B cell (primary cell): ENCODE measurements around the gene ZNF358. TPM values are rescaled to one million over a fixed set of nuclear protein-coding genes. Genes with fewer than 3 reads are reported as not detected.

Experiments
- ATAC-seq: fragments of 200-7000 bp; cut with Tn5 transposase; one replicate; pipeline ENCODE4 v1.10.0; 2021; ENCODE audit warnings: low read depth, mild to moderate bottlenecking, moderate number of reproducible peaks, moderate library complexity
- CTCF ChIA-PET: fragments of 350-600 bp; sonication (Branson Sonifier 250); formaldehyde crosslinking; loops from one replicate; lab custom pipeline; 2021; ENCODE audit warnings: antibody characterized with exemption, inconsistent platforms; lab: Charles Lee
- POLR2A ChIA-PET: fragments of 350-600 bp; sonication (Branson Sonifier 250); formaldehyde crosslinking; loops from one replicate; lab custom pipeline; 2021; ENCODE audit warnings: antibody characterized with exemption; lab: Charles Lee
- DNase-seq: peaks from one replicate; pipeline ENCODE4 v3.0.0; 2013
- H2AFZ ChIP-seq: 2 replicates; pipeline ENCODE4 v1.6.1; 2012; ENCODE audit warnings: mild to moderate bottlenecking, low read depth, low read length; ENCODE audit not compliant: insufficient read depth, poor library complexity, severe bottlenecking
- H3K27ac ChIP-seq, 2 donors: 1 replicate in 1 of 2; 2 replicates in 1 of 2; pipeline ENCODE4 v1.5.1; 2012 to 2013; ENCODE audit warnings: low read length in 2 of 2, mild to moderate bottlenecking in 2 of 2, moderate library complexity in 1 of 2
- H3K27me3 ChIP-seq, 4 experiments: fragments of 200-600 bp in 1 of 4; sonication (generic) in 1 of 4; replicated peaks in 1 of 4; 1 replicate in 2 of 4; 2 replicates in 2 of 4; pipeline versions ENCODE4 v1.6.1 to v1.7.0; 2013 to 2016; ENCODE audit warnings: low read length in 3 of 4, mild to moderate bottlenecking in 2 of 4, mixed read lengths in 1 of 4, moderate library complexity in 1 of 4; ENCODE audit not compliant: insufficient read depth in 4 of 4, control insufficient read depth in 3 of 4; ENCODE audit errors: control extremely low read depth in 1 of 4
- H3K36me3 ChIP-seq, 2 experiments: replicated peaks in 1 of 2; 1 replicate in 1 of 2; 2 replicates in 1 of 2; pipeline versions ENCODE4 v1.6.1 to v1.7.1; 2013; ENCODE audit warnings: low read length in 1 of 2; ENCODE audit not compliant: insufficient read depth in 2 of 2, control insufficient read depth in 1 of 2; ENCODE audit errors: control extremely low read depth in 1 of 2, extremely low read depth in 1 of 2
- H3K4me1 ChIP-seq, 2 donors: fragments of 200-600 bp in 1 of 2; sonication (generic) in 1 of 2; 1 replicate in 1 of 2; 2 replicates in 1 of 2; pipeline versions ENCODE4 v1.5.1 to v1.6.1; 2013 to 2017; ENCODE audit warnings: low read length in 2 of 2; ENCODE audit not compliant: control insufficient read depth in 2 of 2, insufficient read depth in 2 of 2
- H3K4me2 ChIP-seq: replicated peaks from 2 replicates; pipeline ENCODE3; 2012; ENCODE audit warnings: mild to moderate bottlenecking, low read depth, low read length; ENCODE audit not compliant: poor library complexity, severe bottlenecking
- H3K4me3 ChIP-seq, 5 experiments: fragments of 200-600 bp in 1 of 5; sonication (generic) in 1 of 5; 1 replicate in 3 of 5; 2 replicates in 2 of 5; pipeline versions ENCODE4 v1.5.1 to v1.7.0; 2011 to 2016; ENCODE audit warnings: low read length in 4 of 5, mild to moderate bottlenecking in 4 of 5, low read depth in 2 of 5, control low read depth in 1 of 5, moderate library complexity in 1 of 5; ENCODE audit not compliant: insufficient read depth in 1 of 5; ENCODE audit errors: control extremely low read depth in 1 of 5, extremely low read depth in 1 of 5
- H3K79me2 ChIP-seq: fragments of 200-600 bp; sonication (generic); one replicate; pipeline ENCODE4 v1.6.0; 2016; ENCODE audit warnings: low read length; ENCODE audit not compliant: control insufficient read depth, insufficient read depth
- H3K9ac ChIP-seq: fragments of 200-600 bp; sonication (generic); 2 replicates; pipeline ENCODE4 v1.6.1; 2017; ENCODE audit warnings: mild to moderate bottlenecking, low read length, moderate library complexity
- H3K9me3 ChIP-seq, 3 donors: one replicate each; pipeline versions ENCODE4 v1.6.1 to v1.7.1; 2013; ENCODE audit warnings: low read length in 2 of 3; ENCODE audit not compliant: control insufficient read depth in 2 of 3, insufficient read depth in 1 of 3; ENCODE audit errors: control extremely low read depth in 1 of 3
- H4K20me1 ChIP-seq: 2 replicates; pipeline ENCODE4 v1.6.0; 2012; ENCODE audit warnings: mild to moderate bottlenecking, low read length; ENCODE audit not compliant: insufficient read depth, control insufficient read depth, poor library complexity, severe bottlenecking
- H3K27ac Mint-ChIP-seq: one replicate; pipeline ENCODE4 v1.8.0; 2021; ENCODE audit warnings: mixed read lengths
- H3K27me3 Mint-ChIP-seq: one replicate; pipeline ENCODE4 v1.8.0; 2021; ENCODE audit warnings: mixed read lengths
- H3K4me1 Mint-ChIP-seq: one replicate; pipeline ENCODE4 v1.8.0; 2021; ENCODE audit warnings: mixed read lengths
- H3K4me3 Mint-ChIP-seq: one replicate; pipeline ENCODE4 v1.8.0; 2021; ENCODE audit warnings: mixed read lengths
- H3K9me3 Mint-ChIP-seq: one replicate; pipeline ENCODE4 v1.8.0; 2022; ENCODE audit warnings: mixed read lengths; ENCODE audit not compliant: insufficient read depth
- EZH2 ChIP-seq: IDR thresholded peaks from 2 replicates; pipeline ENCODE4 v1.6.1; 2012; ENCODE audit warnings: borderline replicate concordance, low read depth, mild to moderate bottlenecking, moderate library complexity, low read length; ENCODE audit not compliant: insufficient read depth, poor library complexity, severe bottlenecking
- WGBS: methylation state at CpG from one replicate; pipeline ENCODE4 v1.1.5; 2013; ENCODE audit warnings: missing lambda C conversion rate; ENCODE audit not compliant: insufficient coverage; 5-methylcytosine and 5-hydroxymethylcytosine counted together
- intact Hi-C: fragments of 100-400 bp; cut with micrococcal nuclease; formaldehyde crosslinking; loops from one replicate; pipeline ENCODE4 v1.10.0; 2022
- polyA plus RNA-seq: library from polyadenylated mRNA; depleted of rRNA; stranded (reverse); fragments of >200 nt; gene quantifications from 2 replicates; pipeline ENCODE4 v1.2.3, GENCODE V29; 2012
- total RNA-seq, 2 donors: library from RNA; stranded (reverse); fragments of 120-200 nt in 1 of 2; gene quantifications; 1 replicate in 1 of 2; 2 replicates in 1 of 2; pipeline versions ENCODE4 v1.2.3 to v1.2.4, GENCODE V29; 2013 to 2022
- TF ChIP-seq, protein P1 (sequence below): fragments of 200-600 bp; IDR thresholded peaks from one replicate; pipeline ENCODE4 v1.8.0; 2022; ENCODE audit warnings: antibody characterized with exemption, mild to moderate bottlenecking

The ZNF358 gene
- total and polyA plus RNA-seq, 2 donors (not counting 1 experiment from before 2014, with no cell fraction given): 8.5 to 17.5 TPM

GRCh38 chr19:7515110-7515644, 726 bp upstream of the ZNF358 start:
- no peak overlapping the region for H3K27ac ChIP-seq
- peak overlapping the region; percentile 60 for H3K9ac ChIP-seq
- H3K4me2 ChIP-seq: peak overlapping the region; percentile 92
- ATAC-seq (no peak), DNase-seq (no peak)
- H3K4me3 ChIP-seq: peak overlapping the region in 1 of 5 experiments; percentile 57
- H3K27ac Mint-ChIP-seq: peak overlapping the region; percentile 3
- TF ChIP-seq EZH2: no peak
- TF ChIP-seq, protein P1, sequence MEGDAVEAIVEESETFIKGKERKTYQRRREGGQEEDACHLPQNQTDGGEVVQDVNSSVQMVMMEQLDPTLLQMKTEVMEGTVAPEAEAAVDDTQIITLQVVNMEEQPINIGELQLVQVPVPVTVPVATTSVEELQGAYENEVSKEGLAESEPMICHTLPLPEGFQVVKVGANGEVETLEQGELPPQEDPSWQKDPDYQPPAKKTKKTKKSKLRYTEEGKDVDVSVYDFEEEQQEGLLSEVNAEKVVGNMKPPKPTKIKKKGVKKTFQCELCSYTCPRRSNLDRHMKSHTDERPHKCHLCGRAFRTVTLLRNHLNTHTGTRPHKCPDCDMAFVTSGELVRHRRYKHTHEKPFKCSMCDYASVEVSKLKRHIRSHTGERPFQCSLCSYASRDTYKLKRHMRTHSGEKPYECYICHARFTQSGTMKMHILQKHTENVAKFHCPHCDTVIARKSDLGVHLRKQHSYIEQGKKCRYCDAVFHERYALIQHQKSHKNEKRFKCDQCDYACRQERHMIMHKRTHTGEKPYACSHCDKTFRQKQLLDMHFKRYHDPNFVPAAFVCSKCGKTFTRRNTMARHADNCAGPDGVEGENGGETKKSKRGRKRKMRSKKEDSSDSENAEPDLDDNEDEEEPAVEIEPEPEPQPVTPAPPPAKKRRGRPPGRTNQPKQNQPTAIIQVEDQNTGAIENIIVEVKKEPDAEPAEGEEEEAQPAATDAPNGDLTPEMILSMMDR: no peak
- CTCF ChIA-PET: interaction anchor here (0.6 kb wide), 1 partner anchor 21 kb away, joined by 3 read pairs; no protein-coding TSS in a partner anchor
- H2AFZ ChIP-seq: peak overlapping the region; percentile 100
- peaks cover 14% of the 10 kb centered on the region for H3K27me3 Mint-ChIP-seq
- H3K36me3 ChIP-seq: no peaks in the 10 kb centered on the region
- H3K9me3 ChIP-seq: no peaks in the 10 kb centered on the region
- H3K9me3 Mint-ChIP-seq: no peaks in the 10 kb centered on the region
- peaks cover 12% of the 10 kb centered on the region for H3K4me1 Mint-ChIP-seq
- H3K27me3 ChIP-seq: no peaks in the 10 kb centered on the region
- H3K4me1 ChIP-seq: peaks cover 9 to 14% of the 10 kb centered on the region in 2 donors
- POLR2A ChIA-PET: interaction anchor here (0.5 to 1.6 kb wide), 2 partner anchors 17 to 810 kb away, joined by 3 to 4 read pairs; no protein-coding TSS in a partner anchor
- 97% methylated on average over 8 of the region's 13 CpGs for WGBS
- intact Hi-C loops: no loop called here
- peaks cover 4% of the 10 kb centered on the region for H3K79me2 ChIP-seq
- H3K4me3 Mint-ChIP-seq: peak overlapping the region; percentile 73
- no peaks in the 10 kb centered on the region for H4K20me1 ChIP-seq

GRCh38 chr19:7516333-7516732, 430 bp downstream of the ZNF358 start:
- CTCF ChIA-PET: no interaction called here
- H3K4me3 ChIP-seq: peak overlapping the region in 4 of 5 experiments; percentile 31 to 52 (median 43)
- no peaks in the 10 kb centered on the region for H3K9me3 ChIP-seq
- WGBS: 6% methylated on average over 24 of the region's 28 CpGs
- intact Hi-C loops: loop anchor here (2.0 kb wide), 1 partner anchor 18 kb away; the partner anchor contains the start of gene PNPLA6
- Mint-ChIP-seq H3K9me3 (no peaks in the 10 kb centered on the region), H3K4me1 (peaks cover 12% of the 10 kb centered on the region), H3K4me3 (peak overlapping the region; percentile 82), H3K27ac (peak overlapping the region; percentile 46), H3K27me3 (peaks cover 10% of the 10 kb centered on the region)
- no peak overlapping the region for H3K27ac ChIP-seq
- DNase-seq (no peak), ATAC-seq (no peak)
- no peaks in the 10 kb centered on the region for H3K36me3 ChIP-seq
- H3K4me1 ChIP-seq: peaks cover 9 to 14% of the 10 kb centered on the region in 2 donors
- POLR2A ChIA-PET: interaction anchor here (1.6 kb wide), 1 partner anchor 15 kb away, joined by 4 read pairs; no protein-coding TSS in a partner anchor
- H3K4me2 ChIP-seq: peak overlapping the region; percentile 83
- no peaks in the 10 kb centered on the region for H4K20me1 ChIP-seq
- TF ChIP-seq, protein P1: no peak
- TF ChIP-seq EZH2: no peak
- peaks cover 4% of the 10 kb centered on the region for H3K79me2 ChIP-seq
- H3K9ac ChIP-seq: peak overlapping the region; percentile 53
- H3K27me3 ChIP-seq: no peaks in the 10 kb centered on the region
- H2AFZ ChIP-seq: no peak overlapping the region
